Dedifferentiated amniotic fluid mesenchymal stem cell (primary cell): ENCODE results near the gene NGFR.

ENCODE experiments used
- DNase-seq: peaks from one replicate; pipeline ENCODE4 v3.0.0-alpha.2; 2016; ENCODE audit errors: extremely low spot score

The NGFR gene, protein sequence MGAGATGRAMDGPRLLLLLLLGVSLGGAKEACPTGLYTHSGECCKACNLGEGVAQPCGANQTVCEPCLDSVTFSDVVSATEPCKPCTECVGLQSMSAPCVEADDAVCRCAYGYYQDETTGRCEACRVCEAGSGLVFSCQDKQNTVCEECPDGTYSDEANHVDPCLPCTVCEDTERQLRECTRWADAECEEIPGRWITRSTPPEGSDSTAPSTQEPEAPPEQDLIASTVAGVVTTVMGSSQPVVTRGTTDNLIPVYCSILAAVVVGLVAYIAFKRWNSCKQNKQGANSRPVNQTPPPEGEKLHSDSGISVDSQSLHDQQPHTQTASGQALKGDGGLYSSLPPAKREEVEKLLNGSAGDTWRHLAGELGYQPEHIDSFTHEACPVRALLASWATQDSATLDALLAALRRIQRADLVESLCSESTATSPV

DNA sequence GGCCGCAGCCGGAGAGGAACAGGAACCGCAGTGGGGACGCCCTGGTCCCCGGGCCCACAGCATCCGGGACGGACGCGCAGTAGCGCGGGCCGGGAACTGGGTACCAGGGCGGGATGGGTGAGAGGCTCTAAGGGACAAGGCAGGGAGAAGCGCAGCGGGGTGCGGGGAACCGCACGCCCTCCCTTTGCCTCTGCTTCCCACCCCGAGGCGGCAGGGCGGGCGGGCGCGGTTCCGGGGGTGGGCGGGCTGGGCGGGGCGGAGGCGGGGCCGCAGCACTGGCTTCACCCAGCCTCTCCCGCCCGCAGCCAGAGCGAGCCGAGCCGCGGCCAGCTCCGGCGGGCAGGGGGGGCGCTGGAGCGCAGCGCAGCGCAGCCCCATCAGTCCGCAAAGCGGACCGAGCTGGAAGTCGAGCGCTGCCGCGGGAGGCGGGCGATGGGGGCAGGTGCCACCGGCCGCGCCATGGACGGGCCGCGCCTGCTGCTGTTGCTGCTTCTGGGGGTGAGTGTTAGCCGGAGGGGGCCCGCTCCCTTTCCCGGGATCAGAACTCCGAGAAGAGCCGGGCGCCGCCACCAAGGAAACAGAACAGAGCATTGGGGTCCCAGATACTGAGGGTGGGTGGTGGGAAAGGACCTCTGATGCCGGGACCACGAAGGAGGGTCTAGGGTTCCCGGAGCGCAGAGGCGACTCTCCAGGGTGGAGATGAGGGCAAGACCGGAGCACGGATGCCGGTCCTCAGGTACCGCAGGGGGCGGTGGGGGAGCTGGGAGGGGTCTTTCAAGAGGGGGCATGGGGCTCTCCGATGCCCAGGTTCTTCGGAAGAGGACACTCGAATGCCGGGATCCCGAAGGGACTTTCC, at the start of gene NGFR:
Gene NGFR, plus strand, starts transcription at position 308 of the 856 bp plus-strand sequence. Its CDS starts 125 bp downstream, at position 433.
- DNase-seq = no peak

DNA sequence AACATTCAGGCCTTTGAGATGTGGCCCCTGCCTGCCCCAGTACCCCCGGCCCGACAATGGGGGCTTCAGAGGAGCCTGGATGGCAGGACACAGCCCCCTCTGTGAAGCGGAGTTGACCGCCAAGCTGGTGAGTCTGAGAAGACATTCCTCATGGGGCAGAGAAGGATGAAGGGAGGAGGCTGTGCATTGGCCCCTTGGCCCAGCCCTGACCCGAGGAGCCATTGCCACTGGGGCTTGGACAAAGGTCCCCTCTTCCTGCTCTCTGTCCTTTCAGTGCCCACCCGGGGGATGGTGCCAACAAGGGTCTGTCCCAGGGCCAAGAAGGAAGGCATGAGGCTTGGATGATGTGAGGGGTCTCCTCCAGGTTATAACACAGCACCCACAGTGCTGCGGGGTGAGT, 49.5 kb upstream of the NGFR start:
- DNase-seq = no peak

DNA sequence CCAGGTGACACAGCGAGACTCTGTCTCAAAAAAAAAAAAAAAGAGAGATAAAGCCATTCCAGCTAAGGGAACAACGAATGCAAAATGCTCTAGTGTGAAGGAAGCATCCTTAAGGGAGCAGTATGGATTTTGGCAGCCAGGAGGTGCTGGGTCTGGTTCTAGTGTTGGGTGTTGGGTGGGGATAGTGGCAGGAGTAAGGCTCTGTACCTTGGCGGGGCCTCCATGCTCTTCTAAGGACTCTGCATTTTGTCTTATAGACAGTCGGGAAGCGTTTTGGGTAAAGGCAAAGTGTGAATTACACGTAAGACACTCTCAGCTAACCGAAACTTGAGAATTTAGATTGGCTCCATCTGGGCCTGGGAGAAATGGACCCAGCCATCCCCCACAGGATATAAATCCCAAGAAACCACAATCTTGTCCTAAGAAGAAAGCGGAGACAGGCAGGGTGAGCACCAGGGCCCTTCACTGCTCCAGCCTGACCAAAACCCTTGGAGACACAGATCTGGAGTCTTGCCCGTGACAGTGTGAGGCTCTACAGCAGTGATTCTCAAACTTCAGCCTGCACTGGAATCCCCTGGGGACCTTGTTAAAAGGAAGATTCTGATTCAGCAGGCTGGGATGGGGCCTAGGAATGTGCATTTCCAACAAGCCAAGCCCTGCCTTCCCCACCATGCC, 47.3 kb upstream of the NGFR start:
- DNase-seq = no peak

DNA sequence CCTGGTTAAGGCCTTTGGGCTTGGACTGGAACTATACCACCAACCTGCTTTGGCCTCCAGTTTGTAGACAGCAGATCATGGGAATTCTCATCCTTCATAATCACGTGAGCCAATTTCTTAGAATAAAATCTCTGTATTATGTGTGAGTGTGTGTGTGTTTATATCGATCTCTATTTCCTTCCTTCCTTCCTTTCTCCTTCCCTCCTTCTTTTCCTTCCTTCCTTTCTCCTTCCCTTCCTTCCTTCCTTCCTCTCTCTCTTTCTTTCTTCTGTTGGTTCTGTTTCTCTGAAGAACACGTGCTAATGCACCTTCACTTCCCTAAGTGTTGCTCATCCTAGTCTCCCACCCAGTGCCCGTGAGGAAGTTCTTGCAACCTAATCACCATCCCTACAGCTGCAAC, 44.9 kb upstream of the NGFR start:
- DNase-seq = no peak

DNA sequence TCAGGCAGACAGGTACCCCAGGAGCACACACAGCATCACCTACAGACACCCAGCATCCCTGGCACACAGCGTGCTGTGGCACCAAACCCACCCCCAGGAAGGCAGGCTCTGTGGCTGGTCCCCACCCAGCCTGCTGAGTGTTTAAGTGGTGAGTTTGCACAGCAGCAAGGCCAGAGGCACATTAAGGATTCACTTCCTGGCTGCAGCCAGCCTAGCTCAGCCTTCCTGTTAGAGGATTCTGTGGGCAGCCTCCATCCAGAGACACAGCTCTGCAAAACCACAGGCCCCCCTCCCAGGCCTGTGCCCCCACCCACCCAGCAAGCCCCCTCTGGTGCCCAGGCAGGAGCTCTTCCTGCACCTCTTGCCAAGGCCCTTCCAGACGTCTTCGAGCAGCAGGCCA, 44.4 kb upstream of the NGFR start:
- DNase-seq = no peak

DNA sequence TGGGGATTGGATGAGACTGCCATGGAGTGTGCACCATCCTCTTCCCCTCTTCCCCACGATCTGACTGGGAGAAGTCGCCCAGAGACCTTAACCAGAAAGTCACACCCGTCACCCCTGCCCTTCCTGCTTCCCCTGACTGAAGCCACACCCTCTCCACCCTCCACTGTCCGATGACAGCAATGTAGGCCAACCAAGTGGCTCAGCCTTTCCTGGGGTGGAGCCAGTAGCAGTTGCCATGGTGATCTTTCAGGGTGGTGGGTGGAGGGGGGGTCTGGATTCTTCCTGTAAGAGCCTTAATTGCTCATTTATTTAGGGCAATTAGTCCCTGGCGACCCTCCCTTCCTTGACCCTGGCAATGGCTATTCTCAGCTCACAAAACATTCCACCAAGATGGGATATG, 42.9 kb upstream of the NGFR start:
- DNase-seq = no peak

DNA sequence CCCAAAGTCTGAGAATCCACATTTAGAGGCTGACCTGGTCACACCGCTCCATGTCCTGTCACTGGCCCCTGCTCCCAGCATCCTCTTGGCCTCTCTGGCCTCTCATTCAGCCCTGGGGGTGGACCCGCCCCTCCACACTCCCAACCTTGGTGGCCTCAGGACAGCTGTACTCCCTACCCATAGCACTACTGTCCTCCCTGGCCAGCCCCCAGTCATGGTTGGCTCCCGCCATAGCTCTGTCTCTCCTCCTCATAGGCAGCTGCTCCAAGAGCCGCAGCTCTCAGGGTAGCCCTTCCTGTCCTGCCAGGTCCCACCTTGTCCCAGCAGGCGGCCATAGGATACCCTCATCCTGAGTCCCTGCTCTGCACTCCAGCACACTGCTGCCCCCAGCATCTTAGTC, 42.4 kb upstream of the NGFR start:
- no peak for DNase-seq

DNA sequence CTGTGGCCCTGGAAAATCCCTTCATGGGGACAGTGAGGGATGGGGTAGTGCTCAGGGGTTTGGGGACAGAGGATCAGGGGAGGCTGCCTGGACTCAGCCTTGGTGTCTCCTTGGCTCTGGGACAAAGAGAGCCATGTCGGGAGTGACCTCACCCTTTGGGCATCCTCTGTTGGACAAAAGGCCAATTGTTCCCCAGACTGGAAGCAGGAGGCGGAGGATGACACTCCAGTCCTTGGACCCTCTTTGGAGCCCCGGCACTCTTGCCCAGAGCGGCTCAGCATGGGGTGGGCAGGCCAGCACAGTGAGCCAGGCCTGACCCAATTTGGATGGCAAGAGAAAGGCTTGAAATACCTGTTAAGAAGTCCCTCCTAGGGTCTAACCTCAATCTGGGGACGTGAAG, 41.0 kb upstream of the NGFR start:
- no peak for DNase-seq

DNA sequence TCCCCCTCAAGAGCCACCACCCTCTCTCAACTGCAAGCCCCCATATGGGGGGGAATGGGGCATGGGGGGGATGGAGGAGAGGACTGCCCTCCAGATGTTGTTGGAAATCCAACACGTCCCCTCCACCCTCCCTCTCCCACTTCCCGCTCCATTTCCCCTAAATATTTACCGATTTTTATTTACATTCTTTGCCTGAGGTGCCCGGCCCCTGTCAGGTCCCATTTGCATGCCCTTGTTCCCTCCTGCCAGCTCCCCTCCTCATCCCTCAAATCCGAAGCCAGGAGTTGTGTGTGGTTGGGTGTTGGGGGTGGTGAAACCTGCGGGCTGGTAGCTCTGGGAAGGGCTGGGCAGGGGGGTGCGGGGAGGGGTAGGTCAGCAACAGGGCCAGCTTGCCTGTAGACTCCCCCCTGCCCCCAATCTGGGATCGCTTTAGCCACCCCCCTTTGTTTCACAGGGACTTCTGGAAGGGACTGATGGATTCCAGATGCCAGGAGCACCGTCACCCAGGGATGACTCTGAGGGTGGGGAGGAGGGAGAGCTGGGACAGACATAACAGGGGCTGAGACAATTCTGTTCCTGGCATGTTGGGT, 39.7 kb upstream of the NGFR start:
- DNase-seq = no peak

DNA sequence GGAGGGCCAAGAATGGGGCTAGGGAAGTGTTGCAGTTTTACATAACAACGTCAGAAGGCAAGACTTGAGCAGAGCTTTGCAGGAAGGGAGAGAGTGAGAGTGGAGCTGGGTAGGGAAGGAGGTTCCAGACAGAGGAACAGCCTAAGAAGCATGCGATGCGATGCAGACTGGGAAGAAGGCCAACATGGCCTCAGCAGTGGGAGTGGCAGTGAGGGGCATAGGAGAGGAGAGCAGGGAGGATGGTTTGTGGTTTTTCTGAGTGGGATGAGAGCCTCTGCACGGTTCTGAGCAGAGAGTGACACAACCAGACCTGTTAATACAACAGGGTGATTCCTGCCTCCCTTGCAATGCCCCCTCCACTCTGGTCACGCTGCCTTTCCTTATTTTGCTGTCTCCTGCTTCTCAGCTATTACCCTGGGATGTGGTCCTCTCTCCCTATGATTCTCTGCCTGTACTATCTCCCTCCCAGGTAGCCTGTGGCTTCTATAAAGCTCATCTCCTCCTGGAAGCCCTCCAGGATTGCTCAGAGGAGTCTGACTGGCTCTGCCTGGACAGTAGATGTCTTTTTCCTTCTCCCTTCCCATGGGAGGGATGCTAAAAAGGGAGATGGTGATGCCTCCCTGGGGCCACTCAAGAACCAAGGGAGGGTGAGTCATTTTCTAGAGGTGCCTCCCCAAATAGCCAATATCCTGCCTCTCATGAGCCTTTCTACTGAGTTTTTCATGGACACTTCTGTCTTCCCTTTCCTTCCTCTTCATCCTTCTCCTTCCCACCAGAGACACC, 38.7 kb upstream of the NGFR start:
- DNase-seq = peak; percentile 85

DNA sequence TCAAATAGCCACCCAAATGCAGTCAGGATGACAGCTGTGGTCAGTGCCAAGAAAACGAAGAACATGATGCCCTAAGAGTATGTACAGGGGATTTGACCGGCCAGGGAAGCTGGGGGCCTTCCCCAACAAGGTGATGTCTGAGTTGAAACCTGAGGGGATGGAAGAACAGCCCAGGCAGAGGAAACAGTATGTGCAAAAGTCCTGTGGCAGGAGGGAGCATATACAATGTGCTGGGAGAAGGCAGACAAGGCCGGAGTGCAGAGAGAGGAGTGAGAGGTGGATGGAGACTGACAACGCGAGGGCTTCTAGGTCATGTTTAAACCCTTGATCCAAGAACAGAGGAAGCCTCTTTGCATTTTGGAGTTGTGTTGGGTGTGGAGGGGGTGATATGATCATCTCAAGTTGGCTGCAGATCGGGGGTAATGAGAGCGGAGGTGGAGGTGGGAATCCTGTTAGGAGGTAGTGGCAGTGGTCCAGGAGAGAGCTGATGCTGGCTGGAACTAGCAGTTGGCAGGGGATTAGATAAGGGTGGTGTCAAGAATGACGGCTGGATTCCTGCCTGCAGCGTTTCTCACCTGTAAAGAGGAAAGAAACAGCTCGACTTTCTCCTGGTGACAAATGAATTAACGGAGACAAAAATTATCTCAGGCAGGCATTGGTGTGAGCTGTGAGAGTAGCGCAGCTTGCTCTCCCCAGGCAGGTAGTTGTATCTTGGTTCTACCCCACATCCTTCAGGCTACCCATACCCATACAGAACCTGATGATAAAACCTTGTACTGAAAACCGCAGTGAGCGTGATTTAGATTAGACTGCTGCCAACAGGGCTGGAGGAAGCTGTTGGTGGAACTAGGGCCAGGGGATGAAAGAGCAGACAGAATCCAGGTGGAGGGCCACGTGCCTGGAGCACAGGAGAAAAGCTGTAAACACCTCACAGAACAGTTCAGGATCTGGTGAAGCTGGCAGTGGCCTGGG, 37.2 kb upstream of the NGFR start:
- DNase-seq = no peak

DNA sequence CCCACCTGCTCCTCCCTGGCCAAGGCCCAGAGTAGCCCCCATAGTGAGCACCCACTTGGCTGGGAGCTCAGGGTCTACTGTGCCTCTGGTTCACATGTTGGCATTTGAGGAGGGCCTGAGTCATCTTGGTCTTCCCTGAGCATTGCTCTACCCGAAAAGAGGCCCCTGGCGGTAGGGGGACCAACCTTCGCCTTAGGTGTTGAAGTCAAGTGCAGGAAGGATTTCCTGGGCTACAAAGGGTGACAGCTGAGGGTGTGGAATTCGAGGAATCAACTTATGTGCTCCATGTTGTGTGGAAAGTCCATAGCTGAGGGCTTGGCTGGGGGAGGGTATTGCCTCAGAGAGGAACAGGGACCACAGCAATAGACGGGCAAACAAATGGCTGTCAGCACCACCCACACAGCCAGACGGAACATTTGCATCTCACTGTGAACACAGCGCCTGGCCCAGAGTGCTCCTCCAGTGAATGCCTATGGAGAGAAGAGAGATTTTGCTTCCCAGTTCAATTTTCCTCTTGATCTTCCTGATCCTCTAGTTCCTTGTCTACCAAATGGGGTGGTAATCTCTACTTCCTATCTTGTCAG, 35.6 kb upstream of the NGFR start:
- DNase-seq = no peak

DNA sequence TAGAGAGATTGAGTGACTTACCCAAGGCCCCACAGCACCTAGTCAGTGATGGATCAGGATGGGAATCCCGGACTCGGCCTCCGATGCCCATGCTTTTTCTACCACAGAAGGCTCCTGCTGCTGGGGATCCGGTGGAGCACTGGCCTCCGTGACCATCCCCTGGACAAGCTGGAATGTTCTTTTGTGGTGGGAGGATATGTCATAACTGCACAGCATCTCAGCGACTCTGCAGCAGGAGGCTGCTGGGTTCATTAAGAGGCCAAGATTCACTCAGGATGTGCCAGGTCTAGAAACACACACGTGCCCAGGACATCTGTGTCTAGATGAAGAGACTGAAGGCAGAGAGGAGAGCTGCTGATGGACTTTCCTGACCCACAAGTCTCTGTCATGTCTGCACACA, 34.7 kb upstream of the NGFR start:
- DNase-seq = no peak

DNA sequence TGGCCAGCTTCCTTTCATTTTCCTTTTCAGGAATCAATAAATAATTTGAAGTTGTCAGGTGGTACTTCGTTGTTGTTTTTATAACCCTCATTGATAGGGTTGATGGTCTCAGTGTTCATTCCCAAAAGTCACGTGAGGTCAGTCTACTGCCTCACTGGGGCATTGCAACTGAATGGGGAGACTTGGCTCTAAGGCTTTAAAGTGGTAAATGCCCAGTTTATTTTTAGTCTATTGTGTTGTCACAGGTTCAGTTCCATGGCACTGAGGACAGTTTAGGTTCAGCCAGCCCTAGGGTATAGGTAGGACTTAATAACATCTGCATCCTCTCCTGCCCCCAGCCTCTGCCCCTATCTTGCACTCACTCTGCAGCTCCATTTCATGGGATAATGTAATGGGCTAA, 33.5 kb upstream of the NGFR start:
- DNase-seq = no peak

DNA sequence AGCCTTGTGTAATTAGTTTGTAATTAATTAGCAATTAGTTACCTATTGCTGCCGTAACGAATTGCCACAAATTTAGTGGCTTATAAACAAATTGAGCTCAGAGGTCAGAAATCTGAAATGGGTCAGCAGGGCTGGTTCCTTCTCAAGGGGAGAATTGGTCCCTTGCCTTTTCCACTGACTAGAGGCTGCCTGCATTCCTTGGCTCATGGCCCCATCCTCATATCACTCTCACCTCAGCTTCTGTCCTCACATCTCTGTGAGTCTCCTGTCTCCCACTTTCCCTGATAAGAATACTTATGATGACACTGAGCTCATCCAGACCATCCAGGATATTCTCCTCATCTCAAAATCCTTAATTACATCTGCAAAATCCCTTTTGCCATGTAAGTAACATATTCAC, 31.0 kb upstream of the NGFR start:
- no peak for DNase-seq

DNA sequence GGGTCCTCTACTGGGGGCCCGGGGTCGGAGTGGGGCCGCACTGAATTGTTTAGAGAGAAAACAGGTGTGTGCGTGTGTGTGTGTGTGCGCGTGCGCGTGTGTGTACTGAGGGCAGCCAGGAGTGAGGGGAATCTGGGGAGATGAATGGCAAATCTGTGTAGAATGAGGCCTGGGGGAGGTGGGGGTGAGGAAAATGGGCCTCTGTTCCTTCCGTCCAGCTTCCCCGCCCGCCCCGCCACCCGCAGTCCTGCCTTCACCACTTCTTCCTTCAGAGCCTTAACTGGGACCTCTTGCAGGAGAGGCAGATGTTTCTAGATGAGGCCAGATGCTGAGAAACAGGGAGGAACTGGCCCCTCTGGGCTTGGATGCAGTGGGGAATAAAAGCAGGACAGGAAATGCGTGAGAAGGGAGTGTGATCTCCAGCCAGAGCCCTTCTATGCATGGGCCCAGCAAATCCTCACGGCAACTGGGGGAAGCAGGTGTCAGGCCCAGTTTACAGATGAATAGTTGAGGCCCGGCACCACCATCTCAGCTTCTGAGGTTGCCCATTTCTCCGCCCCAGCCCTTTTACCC, 29.7 kb upstream of the NGFR start:
- no peak for DNase-seq

DNA sequence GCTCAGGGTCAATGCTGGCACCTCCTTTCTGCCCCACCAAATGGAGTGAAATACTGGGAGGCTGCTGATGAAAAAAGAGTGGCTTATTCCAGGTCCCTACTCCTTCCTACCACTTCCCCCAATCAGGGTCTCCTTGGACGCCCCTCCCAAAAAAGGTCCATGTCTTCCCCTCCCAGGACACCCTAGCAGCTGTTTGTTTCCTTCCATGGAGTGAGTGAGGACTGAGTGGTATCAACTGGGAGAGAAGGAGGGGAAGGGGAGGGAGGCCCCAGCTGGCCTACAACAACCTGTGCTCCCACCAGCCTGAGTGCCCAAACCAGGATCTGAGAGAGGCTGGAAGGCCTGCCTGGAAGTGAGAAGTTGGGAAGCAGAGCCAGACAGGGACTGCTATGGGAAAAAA, 28.7 kb upstream of the NGFR start:
- no peak for DNase-seq

DNA sequence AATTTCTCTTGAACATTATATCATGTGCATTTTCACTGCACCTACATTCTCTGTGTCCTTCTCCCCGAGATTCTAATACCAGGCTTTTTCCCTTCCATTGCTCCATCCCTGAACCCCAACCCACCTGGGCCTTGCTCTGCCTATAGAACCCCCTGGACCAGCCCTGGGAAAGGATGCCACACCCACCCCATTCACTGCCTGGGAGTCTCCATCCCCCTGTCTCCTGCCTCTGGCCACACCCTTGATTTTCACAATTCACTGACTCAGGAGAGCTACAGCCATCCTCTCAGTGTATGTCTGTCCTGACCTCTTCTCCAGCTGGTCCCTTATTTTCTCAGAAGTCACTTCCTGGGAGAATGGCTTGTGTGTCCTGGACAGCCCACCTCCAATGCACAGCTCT, 27.9 kb upstream of the NGFR start:
- DNase-seq = no peak

DNA sequence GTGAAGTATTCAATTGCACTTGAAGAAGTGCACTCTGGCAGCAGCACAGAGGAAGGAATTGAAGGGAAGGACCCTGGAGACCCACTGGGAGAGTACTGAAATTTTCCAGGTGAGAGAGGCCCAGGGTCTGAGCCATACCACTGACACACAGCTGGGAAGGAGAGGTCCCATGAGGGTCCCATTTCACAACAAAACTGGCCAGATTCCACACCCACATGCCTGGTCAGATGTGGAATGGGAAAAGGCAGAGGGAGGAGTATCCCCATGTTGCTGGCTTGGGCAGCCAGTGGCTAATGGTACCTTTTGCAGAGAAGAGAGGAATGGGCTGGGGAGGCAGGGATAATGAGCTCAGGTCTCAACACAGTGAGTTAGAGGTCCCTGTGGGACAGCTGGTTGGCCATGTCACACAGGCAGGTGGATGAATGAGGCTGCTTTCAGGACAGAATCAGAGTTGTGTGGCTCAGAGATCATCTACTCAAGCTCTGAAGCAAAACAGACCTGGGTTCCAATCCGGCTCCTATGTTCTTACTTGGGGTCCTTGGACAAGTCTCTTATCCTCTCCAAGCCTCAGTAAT, 26.2 kb upstream of the NGFR start:
- DNase-seq = no peak
